Lung (tissue), 12 donors: ENCODE measurements around the gene YBX1. TPM values are rescaled to one million over a fixed set of nuclear protein-coding genes. Genes with fewer than 3 reads are reported as not detected.

ENCODE experiments used
- ATAC-seq: fragments of 200-7000 bp; cut with Tn5 transposase; one replicate; pipeline ENCODE4 v1.9.1; 2020; ENCODE audit warnings: moderate number of reproducible peaks; ENCODE audit not compliant: insufficient read depth, low FRiP score
- DNase-seq, 3 donors: peaks; one replicate each; pipeline ENCODE4 v3.0.0-alpha.2; 2013 to 2017
- H3K27ac ChIP-seq, 2 donors: one replicate each; pipeline ENCODE4 v1.5.1; 2013; ENCODE audit warnings: mild to moderate bottlenecking in 2 of 2, moderate library complexity in 2 of 2, control low read depth in 1 of 2, inconsistent platforms in 1 of 2, low read depth in 1 of 2, low read length in 1 of 2
- H3K27me3 ChIP-seq, 3 donors: one replicate each; pipeline ENCODE4 v1.5.1; 2013; ENCODE audit warnings: low read length in 2 of 3; ENCODE audit not compliant: control insufficient read depth in 3 of 3, insufficient read depth in 3 of 3
- H3K36me3 ChIP-seq, 4 donors: one replicate each; pipeline ENCODE4 v1.5.1; 2013; ENCODE audit warnings: low read length in 4 of 4, mild to moderate bottlenecking in 1 of 4, moderate library complexity in 1 of 4; ENCODE audit not compliant: control insufficient read depth in 4 of 4, insufficient read depth in 4 of 4
- H3K4me1 ChIP-seq, 5 donors: one replicate each; pipeline ENCODE4 v1.5.1; 2013; ENCODE audit warnings: low read length in 5 of 5, mild to moderate bottlenecking in 2 of 5, moderate library complexity in 1 of 5; ENCODE audit not compliant: control insufficient read depth in 5 of 5, insufficient read depth in 5 of 5
- H3K4me3 ChIP-seq: one replicate; pipeline ENCODE4 v1.5.1; 2013; ENCODE audit warnings: mild to moderate bottlenecking, control low read depth, moderate library complexity
- H3K9ac ChIP-seq, 2 donors: one replicate each; pipeline ENCODE4 v1.5.1; 2013; ENCODE audit warnings: low read length in 2 of 2, control low read depth in 1 of 2; ENCODE audit not compliant: insufficient read depth in 1 of 2
- H3K9me3 ChIP-seq, 4 donors: one replicate each; pipeline ENCODE4 v1.5.1; 2013; ENCODE audit warnings: low read length in 3 of 4, mild to moderate bottlenecking in 1 of 4, moderate library complexity in 1 of 4; ENCODE audit not compliant: control insufficient read depth in 4 of 4, insufficient read depth in 3 of 4
- CTCF ChIP-seq: IDR thresholded peaks from 2 replicates; pipeline ENCODE4 v1.5.1; 2012; ENCODE audit warnings: mild to moderate bottlenecking; ENCODE audit errors: control extremely low read depth, extremely low read depth
- WGBS, 2 donors: extraction: QIAGEN DNeasy Blood & Tissue Kit; methylation state at CpG; one replicate each; pipeline ENCODE4 v1.1.7; 2013; 5-methylcytosine and 5-hydroxymethylcytosine counted together
- polyA plus RNA-seq, 2 donors: library from polyadenylated mRNA; stranded (reverse); fragments of 200-250 nt; gene quantifications; one replicate each; pipeline ENCODE4 v1.2.1, GENCODE V29; 2013
- total RNA-seq, 2 donors: library from RNA; depleted of rRNA in 1 of 2; stranded (reverse); fragments of >200 nt in 1 of 2; gene quantifications; one replicate each; pipeline ENCODE4 v1.2.1, GENCODE V29; 2014 to 2021
- donor health status: control.
- donor health status: control.
- donor health status: Bipolar disorder and iron deficiency.
- donor health status: healthy.
- donor health status: DM: yes; HTN: yes; CAD: no.

Gene YBX1
- total and polyA plus RNA-seq, 4 donors = 298 to 617 (median 588) TPM

DNA sequence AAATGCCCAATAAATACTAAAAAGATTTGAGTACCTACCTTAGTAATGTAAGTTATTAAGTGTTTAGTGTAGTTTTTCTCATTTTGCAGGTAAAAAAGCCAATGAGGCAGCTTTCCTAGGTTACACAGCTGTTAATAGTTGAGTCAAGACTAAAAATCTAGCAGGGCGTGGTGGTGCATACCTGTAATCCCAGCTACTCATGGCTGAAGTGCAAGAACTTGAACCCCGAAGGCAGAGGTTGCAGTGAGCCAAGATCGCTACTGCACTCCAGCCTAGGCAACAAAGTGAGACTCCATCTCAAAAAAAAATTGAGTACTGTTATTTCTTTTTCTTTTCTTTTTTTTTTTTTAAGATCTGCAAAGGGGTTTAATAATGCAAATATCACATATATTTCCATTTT is 7.7 kb downstream of the YBX1 start:
- no peaks in the 10 kb centered on the region for H3K9me3 ChIP-seq
- 76 to 84% methylated on average over 3 of the region's 3 CpGs for WGBS, 2 donors
- H3K9ac ChIP-seq = no peak overlapping the region
- no peak overlapping the region for H3K27ac ChIP-seq
- H3K4me1 ChIP-seq = peaks cover 4 to 27% (median 10%) of the 10 kb centered on the region in 5 donors
- DNase-seq (no peak), ATAC-seq (no peak)
- no peaks in the 10 kb centered on the region for H3K27me3 ChIP-seq
- no peak overlapping the region for H3K4me3 ChIP-seq
- H3K36me3 ChIP-seq = peaks cover 0 to 13% (median 3%) of the 10 kb centered on the region in 4 donors
- TF ChIP-seq CTCF = no peak

DNA sequence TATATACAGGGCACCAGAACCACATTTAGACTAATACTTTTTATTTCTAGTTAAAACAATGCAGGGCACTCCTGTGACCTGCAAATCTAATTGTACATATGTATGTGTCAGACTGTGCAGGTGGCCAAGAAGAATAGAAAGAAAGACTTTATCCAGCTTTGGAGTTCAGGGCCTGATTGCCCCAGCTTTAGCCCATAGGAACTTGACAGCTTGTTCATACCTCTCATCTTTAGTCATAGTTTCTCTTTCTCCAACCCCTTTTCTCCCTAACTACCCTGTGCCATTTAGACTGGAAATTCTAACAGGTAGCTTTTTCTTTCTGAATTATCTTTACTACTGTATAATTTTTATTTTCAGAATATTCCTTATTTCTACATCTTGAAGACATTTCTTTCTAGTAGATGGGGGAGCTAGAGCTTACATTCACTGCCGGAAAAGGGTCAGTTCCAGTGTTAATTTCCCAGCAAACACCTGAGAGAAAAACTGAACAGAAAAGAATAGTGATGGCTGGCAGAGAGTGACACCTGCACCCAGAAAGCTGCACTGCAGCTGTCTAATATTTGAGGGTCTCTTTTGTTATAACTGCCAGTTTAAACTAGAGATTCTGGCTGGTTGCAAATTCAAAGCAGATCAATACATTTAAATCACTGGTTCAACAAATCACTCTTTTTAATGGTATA is 8.4 kb downstream of the YBX1 start:
- H3K4me3 ChIP-seq = no peak overlapping the region
- no peak overlapping the region for H3K9ac ChIP-seq
- no peaks in the 10 kb centered on the region for H3K9me3 ChIP-seq
- peaks cover 0 to 18% (median 2%) of the 10 kb centered on the region in 4 donors for H3K36me3 ChIP-seq
- DNase-seq (no peak), ATAC-seq (no peak)
- TF ChIP-seq CTCF = no peak
- peaks cover 4 to 24% (median 10%) of the 10 kb centered on the region in 5 donors for H3K4me1 ChIP-seq
- H3K27ac ChIP-seq = no peak overlapping the region
- 93 to 96% methylated on average over 1 of the region's 1 CpG for WGBS, 2 donors
- H3K27me3 ChIP-seq = no peaks in the 10 kb centered on the region

DNA sequence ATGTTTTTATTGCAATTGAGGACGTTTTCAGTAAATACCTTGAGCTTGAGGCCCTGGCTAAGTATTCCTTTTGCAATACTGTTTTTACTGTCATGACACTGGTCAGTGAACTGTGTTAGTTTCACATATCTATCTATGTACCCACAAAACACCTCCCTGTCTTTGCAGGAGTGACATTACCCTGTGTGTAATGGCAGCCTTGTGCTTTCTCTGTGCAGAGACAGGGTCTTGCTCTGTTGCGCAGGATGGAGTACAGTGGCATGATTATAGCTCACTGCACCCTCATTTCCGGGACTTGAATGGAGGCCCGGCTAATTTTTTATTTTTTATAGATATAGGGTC is 8.9 kb downstream of the YBX1 start:
- no peaks in the 10 kb centered on the region for H3K27me3 ChIP-seq
- no peak overlapping the region for H3K27ac ChIP-seq
- DNase-seq (no peak), ATAC-seq (no peak)
- WGBS, 2 donors = 73 to 78% methylated on average over 4 of the region's 4 CpGs
- no peak for TF ChIP-seq CTCF
- no peaks in the 10 kb centered on the region for H3K9me3 ChIP-seq
- H3K9ac ChIP-seq = no peak overlapping the region
- peaks cover 0 to 21% (median 4%) of the 10 kb centered on the region in 4 donors for H3K36me3 ChIP-seq
- H3K4me1 ChIP-seq = peaks cover 4 to 24% (median 9%) of the 10 kb centered on the region in 5 donors
- no peak overlapping the region for H3K4me3 ChIP-seq

DNA sequence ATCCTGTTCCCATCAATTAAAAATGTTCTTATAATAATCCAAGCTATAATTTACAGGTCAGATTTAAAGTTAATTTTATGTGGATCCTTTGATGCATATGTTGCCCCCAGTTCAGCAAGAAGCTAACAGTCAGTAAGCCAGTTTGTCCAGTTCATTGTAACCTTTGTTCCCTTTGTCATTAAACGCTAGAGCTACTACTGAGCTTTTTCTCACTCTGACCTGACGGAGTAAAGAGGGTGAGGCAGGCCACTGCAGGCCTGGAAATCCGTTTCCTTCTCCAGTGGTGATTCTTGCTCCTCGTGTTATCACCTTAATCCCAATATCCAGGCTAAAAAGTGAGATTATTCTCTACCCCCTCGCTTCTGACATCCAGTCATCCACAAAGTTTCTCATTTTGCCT is 10.2 kb downstream of the YBX1 start:
- Histone ChIP-seq H3K4me3 (no peak overlapping the region), H3K27me3 (no peaks in the 10 kb centered on the region), H3K9ac (no peak overlapping the region), H3K4me1 (peaks cover 2 to 15% (median 6%) of the 10 kb centered on the region in 5 donors), H3K9me3 (no peaks in the 10 kb centered on the region), H3K27ac (no peak overlapping the region), H3K36me3 (peaks cover 7 to 30% (median 13%) of the 10 kb centered on the region in 4 donors)
- WGBS, 2 donors = 39 to 69% methylated on average over 5 of the region's 5 CpGs
- ATAC-seq (no peak), DNase-seq (no peak)
- no peak for TF ChIP-seq CTCF
